HPDE6-E6E7 (cell line): ENCODE data around the gene SLC24A3.

ENCODE experiments used
- DNase-seq: peaks from one replicate; pipeline ENCODE4 v3.0.0; 2011; ENCODE audit warnings: missing footprints; ENCODE audit errors: extremely low spot score

SLC24A3 gene

DNA sequence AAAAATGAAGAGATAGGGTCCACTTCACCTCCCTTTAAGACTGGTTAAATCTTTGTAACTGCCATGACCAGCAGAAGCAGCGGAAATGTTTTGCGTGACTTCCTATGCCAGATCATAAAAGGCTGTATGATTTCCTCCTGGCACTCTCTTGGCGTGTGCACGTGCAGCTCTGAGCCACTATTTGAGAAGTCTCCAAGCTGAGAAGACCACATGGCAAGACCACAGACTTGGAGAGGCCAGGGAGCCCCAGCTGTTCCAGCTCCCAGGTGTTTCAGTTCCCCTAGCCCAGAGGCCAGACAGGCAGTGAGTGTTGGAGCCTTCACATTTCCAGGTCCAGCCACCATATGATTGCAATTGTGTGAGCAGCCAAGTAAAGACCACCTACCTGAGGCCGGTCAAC is 286.3 kb downstream of the SLC24A3 start:
- no peak for DNase-seq

DNA sequence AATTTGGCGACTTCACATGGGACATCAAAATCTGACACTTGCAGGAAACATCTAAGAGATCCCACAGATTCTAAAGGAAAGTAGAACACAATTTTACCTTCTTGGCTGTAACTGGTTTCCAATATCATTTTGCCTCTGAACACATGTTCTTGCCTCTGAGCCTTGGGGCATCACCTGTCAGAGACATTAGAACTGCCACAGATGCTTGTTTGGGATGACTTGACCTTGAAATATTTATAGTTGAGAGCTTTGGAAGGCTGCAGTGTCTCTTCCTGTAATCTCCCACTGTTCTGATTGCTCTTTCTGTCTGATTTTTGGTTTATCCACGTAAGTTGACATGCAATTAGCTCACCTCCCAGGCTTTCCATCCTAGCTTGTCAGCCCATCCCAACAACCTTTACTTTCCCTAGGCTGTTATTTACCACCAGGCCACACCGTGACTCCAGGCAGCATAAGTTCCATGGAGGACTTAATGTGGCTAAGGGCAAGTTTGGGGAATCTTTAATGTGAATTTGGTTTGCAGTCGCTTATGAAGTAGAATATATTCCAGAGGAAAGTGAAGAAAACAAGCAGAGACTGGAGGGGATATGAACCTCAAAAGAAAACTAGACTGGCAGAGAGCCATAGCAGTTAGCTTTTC is 289.2 kb downstream of the SLC24A3 start:
- no peak for DNase-seq

DNA sequence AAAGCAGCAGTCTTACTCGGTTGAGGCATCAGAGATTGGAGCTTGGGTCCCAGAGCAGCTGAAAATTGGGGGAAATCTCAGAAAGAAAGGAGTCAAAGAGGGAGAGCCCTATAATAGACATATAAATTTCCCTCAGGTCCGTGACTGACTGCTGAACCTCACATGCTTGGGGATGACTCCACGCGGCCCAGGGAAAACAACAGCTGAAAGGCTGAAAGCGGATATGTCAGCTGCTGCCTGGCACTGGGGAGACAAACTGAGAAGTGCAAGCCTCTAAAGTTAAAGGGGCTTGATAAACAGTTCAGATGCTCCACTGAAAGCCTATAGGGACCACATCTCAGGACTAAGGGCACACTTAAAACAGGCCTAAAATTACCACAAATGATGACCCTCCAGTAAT is 289.7 kb downstream of the SLC24A3 start:
- no peak for DNase-seq

DNA sequence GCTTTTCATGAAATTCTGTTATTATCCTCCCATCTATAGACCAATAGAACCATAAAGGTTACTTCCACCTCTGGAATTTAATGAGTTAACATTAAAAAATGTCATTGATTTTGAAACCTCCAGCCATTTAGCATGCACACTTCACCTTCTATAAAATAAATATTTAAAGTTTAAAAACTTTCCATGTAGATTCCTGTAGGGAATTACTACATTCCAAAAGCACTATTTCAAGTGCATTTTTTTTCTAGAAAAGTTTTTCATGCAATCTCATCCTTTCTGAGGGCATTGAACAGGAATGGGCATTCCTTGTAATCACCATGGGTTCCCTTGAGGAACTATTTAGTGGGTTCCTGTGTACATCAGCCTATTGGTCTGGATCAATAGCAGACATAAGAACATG is 291.8 kb downstream of the SLC24A3 start:
- no peak for DNase-seq

DNA sequence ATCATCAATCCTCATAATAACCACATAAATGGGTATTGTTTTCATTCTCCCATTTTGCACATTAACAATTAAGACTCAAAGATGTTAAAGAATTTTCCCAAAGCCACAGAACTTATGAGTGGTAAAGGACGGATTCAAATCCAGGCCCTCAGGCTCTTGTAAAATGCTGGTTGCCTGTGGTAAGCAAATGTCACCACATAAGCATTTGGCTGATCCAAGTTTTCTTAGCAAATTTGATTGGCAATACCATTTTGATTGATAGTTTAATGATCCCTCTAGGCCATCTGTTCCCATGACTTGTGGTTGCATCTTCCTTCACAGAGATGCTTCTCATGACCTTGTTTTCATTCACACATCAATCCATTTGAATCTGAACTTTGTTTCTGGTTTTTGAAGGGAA is 293.6 kb downstream of the SLC24A3 start:
- no peak for DNase-seq

DNA sequence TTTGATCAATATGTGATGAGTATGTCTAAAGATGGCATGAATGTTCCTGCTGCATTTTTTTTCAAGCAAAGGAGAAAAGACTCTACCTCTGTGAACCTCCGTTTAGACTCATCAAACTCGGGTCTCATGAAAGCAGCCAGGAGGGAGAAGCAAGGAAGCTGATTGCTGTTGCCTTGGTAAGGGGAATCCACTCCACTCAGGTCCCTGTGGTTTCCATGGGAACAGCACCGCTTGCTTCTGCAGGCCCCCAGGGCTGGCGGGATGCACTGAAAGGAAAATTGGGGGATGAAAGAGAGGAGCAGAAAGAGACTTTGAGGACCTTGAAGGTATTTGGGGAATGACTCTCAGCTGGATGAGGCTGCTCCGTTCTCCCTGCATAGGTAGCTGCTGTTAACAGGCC is 296.0 kb downstream of the SLC24A3 start:
- DNase-seq = no peak

DNA sequence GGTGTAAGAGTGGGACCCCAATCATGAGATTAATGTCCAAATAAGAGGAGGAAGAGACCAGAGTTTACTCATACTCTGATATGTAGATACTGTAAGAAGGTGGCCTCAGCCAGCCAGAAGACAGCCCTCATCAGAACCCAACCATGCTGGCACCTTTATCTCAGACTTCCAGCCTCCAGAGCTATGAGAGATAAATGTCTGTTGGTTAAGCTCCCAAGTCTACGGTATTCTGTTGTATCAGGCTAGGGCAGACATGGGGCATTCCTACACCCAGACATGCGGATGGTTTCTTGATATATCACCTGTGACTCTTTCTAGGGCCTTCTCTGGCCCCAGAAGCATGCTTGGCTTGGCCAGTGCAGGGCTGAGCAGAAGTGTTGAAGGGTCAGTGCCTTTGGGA is 298.2 kb downstream of the SLC24A3 start:
- no peak for DNase-seq

DNA sequence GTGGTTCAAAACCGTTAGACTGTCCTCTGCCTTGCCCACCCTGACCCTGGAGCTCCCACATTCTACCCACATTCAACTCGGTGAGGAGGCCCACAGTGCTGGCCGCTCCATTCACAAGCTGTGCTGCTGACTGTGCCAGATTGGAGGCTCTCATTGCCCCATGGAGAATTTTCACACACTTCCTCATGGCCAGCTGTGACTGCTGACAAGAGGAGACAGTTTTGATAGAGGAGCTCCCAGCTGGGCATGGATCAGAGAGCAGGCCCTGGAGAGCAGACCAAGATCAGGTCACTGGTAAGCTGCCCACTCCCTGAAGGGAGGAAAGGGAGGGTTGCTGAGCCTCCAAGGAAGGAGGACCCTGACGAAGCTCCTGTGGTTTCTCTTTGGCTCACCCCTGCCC is 299.5 kb downstream of the SLC24A3 start:
- DNase-seq = no peak

DNA sequence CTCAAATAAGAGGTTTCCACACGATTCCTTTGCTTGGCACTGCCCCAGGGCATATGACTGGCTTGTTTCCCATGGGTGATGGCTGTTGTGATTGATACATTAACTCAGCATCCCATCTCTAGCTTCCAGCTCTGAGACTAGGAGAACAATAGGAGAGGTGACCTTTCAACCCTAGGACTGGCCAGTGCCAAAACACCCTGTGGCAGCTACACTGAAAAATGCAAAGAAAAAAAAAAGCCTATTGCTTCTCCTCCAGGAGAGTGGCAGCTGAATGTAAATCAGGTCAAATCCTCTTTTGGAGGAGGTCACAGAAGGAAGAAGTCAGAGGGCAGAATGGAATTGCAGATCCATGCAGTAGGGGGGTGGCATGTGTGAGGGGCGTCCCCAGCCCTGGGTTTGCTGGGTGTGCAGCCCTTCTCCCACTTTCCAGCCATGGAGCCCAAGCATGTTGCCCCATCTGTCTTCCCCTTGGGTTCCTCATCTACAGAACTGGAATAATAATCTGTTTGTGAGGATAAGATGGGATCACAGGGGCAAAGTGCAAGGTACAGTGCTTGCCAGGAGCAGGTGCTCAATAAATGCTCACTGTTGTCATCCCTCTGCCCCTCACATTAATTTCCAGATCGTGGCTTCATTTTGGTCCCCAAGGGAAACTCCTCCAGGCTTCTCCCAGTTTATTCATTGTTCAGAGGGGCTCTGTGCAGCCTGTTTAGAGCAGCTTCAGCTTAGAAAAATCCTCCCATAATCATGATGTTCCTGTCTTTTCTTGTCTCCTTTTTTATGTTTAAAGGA is 300.6 kb downstream of the SLC24A3 start:
- DNase-seq = no peak

DNA sequence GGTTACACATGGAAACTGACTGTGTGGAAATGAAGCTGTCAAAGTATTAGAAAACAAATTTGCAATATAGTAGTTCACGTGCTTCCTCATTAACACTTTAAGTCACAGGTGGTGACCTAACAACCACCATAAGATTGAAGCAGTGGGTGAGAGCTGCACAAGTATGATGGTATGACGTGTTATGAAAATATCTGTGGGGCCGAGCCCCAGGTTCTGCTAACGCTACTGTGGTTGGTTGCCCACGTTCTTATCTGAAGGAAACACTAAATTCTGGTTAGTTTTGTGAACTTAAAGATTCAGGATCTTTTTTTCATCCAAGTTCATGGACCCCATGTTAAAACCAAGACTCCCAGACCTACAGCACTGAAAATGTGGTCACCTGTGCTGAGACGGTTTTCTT is 302.6 kb downstream of the SLC24A3 start:
- no peak for DNase-seq

DNA sequence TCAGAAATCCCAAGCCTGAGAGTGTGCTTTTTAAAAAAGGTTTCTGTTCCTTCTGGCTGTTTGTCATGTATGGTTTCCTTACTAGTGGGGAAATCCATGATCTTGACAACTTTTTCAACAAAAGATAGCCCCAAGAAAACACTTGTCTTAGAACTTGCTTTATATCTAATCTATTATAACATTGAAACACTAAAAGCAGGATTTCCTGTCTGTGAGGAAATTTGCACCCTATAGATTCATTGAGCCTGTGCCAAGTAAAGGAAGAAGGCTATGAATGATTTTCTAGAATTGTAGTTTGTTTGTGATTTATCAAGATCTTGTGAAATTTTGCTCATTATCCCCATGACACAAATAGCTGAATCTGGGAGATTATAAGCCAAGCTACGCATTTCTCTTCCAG is 307.0 kb downstream of the SLC24A3 start:
- no peak for DNase-seq

DNA sequence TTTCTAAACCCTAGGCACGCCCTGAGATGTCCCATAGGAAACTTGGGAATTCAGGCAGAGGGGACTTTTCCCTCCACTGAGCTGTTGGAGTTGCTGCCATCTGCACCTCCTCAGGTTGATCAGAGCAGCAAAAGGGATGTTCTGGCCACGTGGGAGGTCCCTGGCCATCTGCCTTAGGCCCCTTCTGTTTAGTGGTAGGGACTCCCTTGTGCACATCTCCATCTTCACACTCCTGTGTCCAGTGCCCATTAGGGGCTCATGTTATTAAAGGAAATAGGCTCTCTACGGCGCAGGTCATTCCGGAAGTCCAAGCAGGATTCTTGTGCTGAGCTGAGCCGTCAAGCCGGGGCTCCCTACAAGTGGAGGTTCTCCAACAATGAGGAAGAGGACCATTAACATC is 307.8 kb downstream of the SLC24A3 start:
- DNase-seq = no peak

DNA sequence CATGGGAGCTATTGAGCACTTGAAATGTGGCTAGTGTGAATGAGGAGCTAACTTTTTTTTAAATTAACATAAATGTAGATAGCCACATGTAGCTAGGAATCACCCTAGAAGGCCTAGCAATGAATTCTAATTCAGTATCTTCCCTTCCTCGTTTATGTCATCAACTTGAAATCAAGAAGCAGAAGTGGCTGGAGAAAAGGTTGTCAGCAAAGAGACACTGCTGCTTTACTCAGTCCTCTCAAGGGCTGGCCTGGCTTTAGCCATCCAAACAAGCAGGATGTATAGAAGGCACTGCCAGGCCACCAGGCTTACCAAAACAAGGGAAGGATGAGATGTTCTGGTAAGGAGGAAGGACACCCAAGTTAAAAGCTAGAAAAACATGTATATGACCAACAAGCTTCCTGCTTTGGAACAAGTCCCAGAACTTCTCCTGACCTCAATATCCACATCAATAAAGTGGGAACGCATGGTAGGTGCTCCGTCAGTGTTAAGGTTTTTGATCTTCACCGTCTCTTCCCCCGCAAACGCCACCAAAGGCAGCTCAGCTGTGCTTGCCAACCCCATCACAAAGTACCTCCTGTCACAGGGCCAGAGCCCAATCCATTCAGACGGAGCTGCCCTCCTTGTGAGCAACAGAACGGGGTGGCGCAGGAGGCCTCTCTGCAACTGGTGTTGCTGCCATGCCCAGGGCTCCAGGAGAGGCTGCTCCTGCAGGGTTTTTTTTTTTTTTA is 309.8 kb downstream of the SLC24A3 start:
- no peak for DNase-seq

DNA sequence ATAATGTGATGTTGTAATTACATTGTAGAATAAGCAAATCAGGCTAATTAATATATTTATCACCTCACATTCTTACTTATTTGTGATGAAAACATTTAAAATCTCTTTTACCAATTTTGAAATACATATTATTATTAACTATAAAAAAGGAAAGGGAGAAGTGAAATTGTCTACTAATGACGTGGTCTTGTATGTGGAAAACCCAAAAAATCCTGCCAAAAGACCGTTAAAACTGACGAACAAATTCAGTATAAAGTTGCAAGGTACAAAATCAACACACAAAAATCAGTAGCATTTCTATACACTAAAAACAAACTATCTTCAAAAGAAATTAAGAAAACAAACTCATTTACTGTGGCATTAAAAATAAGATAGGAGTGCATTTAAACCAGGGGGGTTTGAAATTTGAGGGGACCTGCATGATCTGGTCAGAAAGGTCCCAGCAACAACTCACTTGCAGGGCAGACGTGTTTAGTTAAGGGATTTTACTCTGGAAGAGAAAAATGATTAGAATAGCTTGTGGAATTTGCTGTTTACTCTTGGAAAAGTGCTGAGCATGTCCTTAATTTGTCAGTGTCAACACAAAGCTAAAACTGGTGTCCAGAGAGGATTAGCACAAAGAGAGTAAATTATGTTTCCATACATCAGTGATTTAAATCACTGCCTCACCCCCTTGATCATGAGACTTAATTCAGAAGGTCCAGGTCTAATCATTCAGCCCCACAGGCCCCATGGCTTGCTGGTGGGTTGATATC is 310.6 kb downstream of the SLC24A3 start:
- DNase-seq = no peak

DNA sequence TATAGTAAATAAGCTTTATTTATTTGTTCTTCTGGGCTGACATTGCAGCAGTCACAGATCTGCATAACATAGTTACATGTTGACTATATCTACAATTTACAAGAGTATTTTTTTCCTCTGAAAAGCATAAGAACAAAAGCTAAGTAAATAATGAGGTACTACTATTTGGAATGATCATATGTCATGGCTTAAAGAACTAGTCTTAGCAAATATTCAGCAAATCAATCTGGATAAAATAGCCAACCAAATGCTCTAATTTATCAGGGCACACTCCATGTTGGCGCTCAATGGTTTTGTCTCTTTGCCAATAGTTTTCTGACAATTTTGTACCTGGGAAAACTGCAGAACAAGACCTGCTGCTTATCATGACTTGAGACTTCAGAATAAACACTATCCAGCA is 312.2 kb downstream of the SLC24A3 start:
- DNase-seq = no peak

DNA sequence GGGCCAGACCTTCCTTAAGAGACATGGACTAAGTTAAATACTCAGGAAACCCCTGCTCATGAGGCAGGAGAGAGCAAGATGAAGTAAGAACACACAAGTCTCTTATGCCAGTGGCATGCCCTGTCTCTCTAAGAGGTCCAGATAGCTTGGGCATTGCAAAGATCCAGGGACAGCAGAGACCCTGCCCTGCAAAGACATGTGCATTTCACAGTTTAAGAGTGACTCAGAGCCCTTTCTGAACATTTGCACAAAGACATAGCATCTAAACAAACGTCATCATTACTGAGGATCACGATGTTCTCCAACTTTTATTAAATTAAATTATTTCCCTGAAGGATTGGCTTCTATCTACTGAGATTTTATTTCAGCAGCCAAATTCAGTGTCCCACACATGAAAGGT is 315.1 kb downstream of the SLC24A3 start:
- no peak for DNase-seq

DNA sequence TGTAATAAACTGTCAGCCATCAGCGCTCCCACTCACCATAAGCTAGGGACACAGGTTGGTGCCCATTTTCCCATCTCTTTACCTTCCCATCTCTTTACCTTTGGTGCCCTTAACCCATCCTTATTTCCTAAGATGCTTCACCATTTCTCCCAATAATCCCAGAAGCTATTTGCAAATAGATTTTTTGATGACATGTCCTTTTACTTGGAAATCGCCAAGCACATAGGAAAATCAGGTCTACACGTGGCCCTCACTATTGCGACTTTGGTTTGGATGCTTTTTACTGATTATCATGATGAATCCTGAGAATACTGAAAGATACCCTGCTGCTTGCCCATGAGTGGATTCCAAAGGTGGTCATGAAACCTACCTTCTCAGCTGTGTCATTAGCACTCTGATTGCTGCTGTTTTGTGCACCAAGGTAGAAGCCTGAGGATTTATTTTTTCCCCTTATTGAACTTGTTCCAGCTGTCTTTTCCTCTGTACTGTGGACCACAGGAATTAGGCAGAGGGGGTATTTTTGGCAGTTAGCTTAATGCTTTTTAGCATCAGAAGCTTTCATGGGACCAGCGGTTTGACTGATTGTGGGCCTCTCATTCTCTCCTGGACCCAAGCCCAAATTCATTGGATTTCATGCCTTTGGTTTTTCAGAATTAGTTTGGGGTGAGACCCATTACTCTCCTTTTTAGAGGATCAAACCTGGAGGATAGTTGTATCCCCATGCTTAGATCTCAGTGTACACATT is 316.0 kb downstream of the SLC24A3 start:
- DNase-seq = no peak

DNA sequence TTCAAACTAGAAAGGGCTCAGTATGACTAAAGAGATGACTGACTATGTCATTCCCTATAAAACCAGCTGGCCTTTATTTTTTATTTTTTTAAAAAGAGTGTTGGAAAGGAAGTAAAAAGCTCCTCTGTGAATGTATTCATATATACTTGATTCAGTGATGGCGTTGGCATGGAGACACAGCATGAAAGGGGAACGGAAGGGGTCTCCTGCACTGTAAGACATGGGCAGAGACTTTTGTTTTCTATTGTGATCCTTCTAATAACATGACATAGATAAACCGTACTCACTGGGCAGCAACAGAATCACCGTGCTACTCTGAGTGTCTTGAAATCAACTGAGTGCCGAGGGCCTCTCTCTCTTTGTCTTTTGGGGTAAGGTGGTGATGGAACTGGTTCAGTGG is 317.6 kb downstream of the SLC24A3 start:
- no peak for DNase-seq

DNA sequence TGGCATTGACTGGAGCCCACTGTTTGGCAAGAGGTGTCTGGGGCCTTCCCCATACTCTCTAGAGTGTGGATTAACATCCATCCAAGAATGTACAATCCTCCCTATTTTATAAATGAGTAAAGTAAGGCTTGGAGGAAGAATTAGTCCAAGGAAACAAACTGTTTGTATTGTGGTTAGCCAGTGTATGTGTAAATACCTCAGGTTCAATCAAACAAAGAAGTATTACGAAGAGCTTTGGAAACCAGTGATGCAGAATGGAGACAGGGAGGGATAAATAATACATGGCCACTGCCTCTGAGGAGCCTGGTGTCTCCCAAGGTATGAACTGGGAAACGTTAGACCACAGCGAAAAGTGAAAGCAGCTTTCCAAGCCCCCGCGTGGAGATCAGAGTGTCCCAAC is 319.0 kb downstream of the SLC24A3 start:
- no peak for DNase-seq

DNA sequence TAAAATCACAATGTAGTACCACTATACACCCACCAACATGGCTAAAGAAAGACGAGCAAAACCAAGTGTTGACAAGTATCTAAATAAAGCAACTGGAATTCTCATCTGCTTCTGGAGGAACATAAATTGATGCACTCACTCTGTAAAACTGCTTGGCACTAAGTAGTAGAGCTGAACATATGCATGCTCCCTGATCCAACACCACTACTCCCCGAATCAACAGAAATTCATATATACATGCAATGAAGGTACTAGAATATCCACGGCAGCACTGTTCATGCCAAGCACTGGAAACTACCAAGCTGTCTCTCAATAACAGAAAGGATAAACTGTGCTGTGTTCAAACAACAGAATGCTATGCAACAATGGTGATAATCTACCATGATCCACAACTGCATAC is 326.1 kb downstream of the SLC24A3 start:
- no peak for DNase-seq

DNA sequence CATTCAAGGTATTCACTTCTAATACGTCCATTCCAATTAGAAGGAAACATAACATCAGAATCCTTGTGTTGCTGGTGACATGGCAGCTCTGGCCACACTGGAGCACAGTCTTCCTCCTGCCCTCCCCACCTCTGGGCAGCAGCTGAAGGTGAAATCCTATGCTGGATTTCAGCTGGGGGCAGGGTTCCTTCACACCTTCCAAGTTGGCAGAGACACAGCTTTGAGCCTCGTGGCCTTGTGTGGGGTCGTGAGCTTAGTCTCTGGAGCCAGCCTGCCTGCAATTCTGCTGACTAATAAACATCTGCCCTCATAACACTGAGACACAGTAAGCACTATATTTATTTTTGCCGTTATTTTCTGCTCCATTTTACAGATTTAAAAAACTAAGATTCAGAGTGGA is 326.7 kb downstream of the SLC24A3 start:
- no peak for DNase-seq

DNA sequence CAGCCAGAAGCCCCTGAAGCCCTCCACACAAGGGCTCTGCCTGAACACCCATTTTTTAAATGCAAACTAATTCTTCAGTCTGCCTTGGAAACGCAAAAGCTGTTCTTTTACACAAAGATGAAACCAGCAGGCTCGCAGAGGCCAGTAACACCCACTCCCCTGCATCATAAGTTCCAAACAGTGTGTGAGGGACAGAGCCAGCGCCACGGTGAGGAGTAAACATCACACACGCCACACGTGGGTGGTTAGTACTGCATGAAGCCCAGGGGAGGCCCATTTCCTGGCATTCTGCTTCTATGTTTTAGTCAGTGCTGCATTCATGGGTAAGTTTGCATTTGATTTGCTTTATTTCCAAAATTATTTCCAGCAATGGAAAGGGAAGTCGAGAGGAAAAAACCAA is 327.9 kb downstream of the SLC24A3 start:
- DNase-seq = no peak
